ENCODE results near the gene ACOT2.
A peak's percentile ranks its signal among the peaks of the same experiment; 100 is the strongest.
"Not testable (repeated sequence)": the region's sequence is repeated elsewhere in the genome, so short reads cannot be mapped to it uniquely, and the experiment has no call there.

Gene ACOT2

GRCh38 chr14:73567951-73568885 is 795 bp upstream of the ACOT2 start:
- no peak overlapping the region for H3K4me3 ChIP-seq (ENCODE audit: low read depth, low read length)

- H3K4me3 ChIP-seq (ENCODE audit: low read depth, low read length): peak overlapping the region; percentile 70
Measured at GRCh38 chr14:73568886-73569184, 178 bp upstream of the ACOT2 start.

- not testable (repeated sequence) for H3K4me3 ChIP-seq (ENCODE audit: low read depth, low read length)
Measured at GRCh38 chr14:73570913-73571312, 1.9 kb downstream of the ACOT2 start.

GRCh38 chr14:73573034-73573433 is 4.0 kb downstream of the ACOT2 start:
- H3K4me3 ChIP-seq (ENCODE audit: low read depth, low read length): not testable (repeated sequence)

- H3K4me3 ChIP-seq (ENCODE audit: low read depth, low read length): not testable (repeated sequence)
Measured at GRCh38 chr14:73573740-73574139, 4.7 kb downstream of the ACOT2 start.

GRCh38 chr14:73574251-73574650 is 5.2 kb downstream of the ACOT2 start:
- H3K4me3 ChIP-seq (ENCODE audit: low read depth, low read length): not testable (repeated sequence)

- H3K4me3 ChIP-seq (ENCODE audit: low read depth, low read length): no peak overlapping the region
Measured at GRCh38 chr14:73576391-73576790, 7.4 kb downstream of the ACOT2 start.

GRCh38 chr14:73577214-73577613 is 8.2 kb downstream of the ACOT2 start:
- not testable (repeated sequence) for H3K4me3 ChIP-seq (ENCODE audit: low read depth, low read length)

GRCh38 chr14:73582102-73582979 is 13.3 kb downstream of the ACOT2 start:
- not testable (repeated sequence) for H3K4me3 ChIP-seq (ENCODE audit: low read depth, low read length)

- H3K4me3 ChIP-seq (ENCODE audit: low read depth, low read length): no peak overlapping the region
Measured at GRCh38 chr14:73588695-73589094, 19.7 kb downstream of the ACOT2 start.

GRCh38 chr14:73589116-73589515 is 20.1 kb downstream of the ACOT2 start:
- H3K4me3 ChIP-seq (ENCODE audit: low read depth, low read length): no peak overlapping the region

GRCh38 chr14:73590673-73591004 is 21.6 kb downstream of the ACOT2 start:
- H3K4me3 ChIP-seq (ENCODE audit: low read depth, low read length): not testable (repeated sequence)

- peak within 1 kb of the TSS; percentile 52 for H3K4me3 ChIP-seq (ENCODE audit: low read depth, low read length)
Measured at GRCh38 chr14:73591690-73592449, 22.9 kb downstream of the ACOT2 start, which contains the start of gene ACOT4. Gene ACOT4, plus strand, starts transcription at chr14:73591873. Its CDS starts 87 bp downstream, at chr14:73591960.

- no peak overlapping the region for H3K4me3 ChIP-seq (ENCODE audit: low read depth, low read length)
Measured at GRCh38 chr14:73594491-73594890, 25.5 kb downstream of the ACOT2 start.

GRCh38 chr14:73599499-73599898 is 30.5 kb downstream of the ACOT2 start:
- no peak overlapping the region for H3K4me3 ChIP-seq (ENCODE audit: low read depth, low read length)

GRCh38 chr14:73602994-73603393 is 34.0 kb downstream of the ACOT2 start:
- H3K4me3 ChIP-seq (ENCODE audit: low read depth, low read length): no peak overlapping the region

- no peak overlapping the region for H3K4me3 ChIP-seq (ENCODE audit: low read depth, low read length)
Measured at GRCh38 chr14:73606271-73606670, 37.3 kb downstream of the ACOT2 start.

GRCh38 chr14:73607241-73607640 is 38.2 kb downstream of the ACOT2 start:
- H3K4me3 ChIP-seq (ENCODE audit: low read depth, low read length): no peak overlapping the region

- no peak overlapping the region for H3K4me3 ChIP-seq (ENCODE audit: low read depth, low read length)
Measured at GRCh38 chr14:73610687-73611086, 41.7 kb downstream of the ACOT2 start.

GRCh38 chr14:73612339-73613045 is 43.5 kb downstream of the ACOT2 start, which contains the start of gene ACOT6:
Gene ACOT6, plus strand, starts transcription at chr14:73612517. Its CDS starts 55 bp downstream, at chr14:73612572.
- H3K4me3 ChIP-seq (ENCODE audit: low read depth, low read length): peak within 1 kb of the TSS; percentile 78

- H3K4me3 ChIP-seq (ENCODE audit: low read depth, low read length): peak overlapping the region; percentile 78
Measured at GRCh38 chr14:73613046-73613383, 44.0 kb downstream of the ACOT2 start.

All from iPS-11a (cell line).